Loucy (cell line): ENCODE measurements around the gene CCDC188.

Experiments
- H2AFZ ChIP-seq: fragments of 200-600 bp; sonication (generic); 2 replicates; pipeline ENCODE4 v1.6.0; 2016; ENCODE audit warnings: antibody characterized with exemption, mild to moderate bottlenecking, low read length, moderate library complexity
- H3F3A ChIP-seq: fragments of 200-600 bp; 2 replicates; pipeline ENCODE4 v1.6.0; 2016; ENCODE audit warnings: antibody characterized with exemption, low read depth, mild to moderate bottlenecking
- H3K27me3 ChIP-seq: fragments of 200-600 bp; sonication (generic); 2 replicates; pipeline ENCODE4 v1.6.1; 2014; ENCODE audit warnings: low read length, mild to moderate bottlenecking; ENCODE audit not compliant: insufficient read depth, poor library complexity, severe bottlenecking
- H3K36me3 ChIP-seq: fragments of 200-600 bp; sonication (generic); 2 replicates; pipeline ENCODE4 v1.6.1; 2016; ENCODE audit warnings: low read length; ENCODE audit not compliant: insufficient read depth
- H3K4me1 ChIP-seq: fragments of 200-600 bp; sonication (generic); 2 replicates; pipeline ENCODE4 v1.5.1; 2014; ENCODE audit warnings: low read length, mild to moderate bottlenecking; ENCODE audit not compliant: insufficient read depth, poor library complexity, severe bottlenecking
- H3K4me2 ChIP-seq: fragments of 200-600 bp; sonication (generic); 2 replicates; pipeline ENCODE4 v1.6.0; 2014; ENCODE audit warnings: antibody characterized with exemption, low read length, low read depth, mild to moderate bottlenecking; ENCODE audit not compliant: poor library complexity, severe bottlenecking
- H3K4me3 ChIP-seq: fragments of 200-600 bp; sonication (generic); 2 replicates; pipeline ENCODE4 v1.5.1; 2014; ENCODE audit warnings: low read length, mild to moderate bottlenecking, mixed read lengths; ENCODE audit not compliant: poor library complexity, severe bottlenecking
- H3K79me2 ChIP-seq: fragments of 200-600 bp; sonication (generic); 2 replicates; pipeline ENCODE4 v1.6.1; 2014; ENCODE audit warnings: low read length; ENCODE audit not compliant: insufficient read depth
- H3K9ac ChIP-seq: fragments of 200-600 bp; sonication (generic); 2 replicates; pipeline ENCODE4 v1.6.0; 2014; ENCODE audit warnings: mild to moderate bottlenecking, low read depth, low read length, moderate library complexity; ENCODE audit not compliant: poor library complexity, severe bottlenecking
- H3K9me2 ChIP-seq: fragments of 200-600 bp; sonication (generic); replicated peaks from 2 replicates; pipeline ENCODE4 v1.6.1; 2016; ENCODE audit warnings: low read depth, low read length, mixed read lengths
- H3K9me3 ChIP-seq: fragments of 200-600 bp; sonication (generic); 2 replicates; pipeline ENCODE4 v1.6.1; 2014; ENCODE audit warnings: mild to moderate bottlenecking, antibody characterized with exemption, low read length, low read depth; ENCODE audit not compliant: insufficient read depth
- H4K20me1 ChIP-seq: fragments of 200-600 bp; sonication (generic); 2 replicates; pipeline ENCODE4 v1.6.0; 2014; ENCODE audit warnings: antibody characterized with exemption, low read length, mild to moderate bottlenecking; ENCODE audit not compliant: insufficient read depth, poor library complexity, severe bottlenecking
- CTCF ChIP-seq: fragments of 200-600 bp; sonication (generic); conservative IDR thresholded peaks from 2 replicates; pipeline ENCODE4 v1.5.1; 2014; ENCODE audit warnings: mild to moderate bottlenecking, antibody characterized with exemption, low read length
- EZH2phosphoT487 ChIP-seq: fragments of 200-600 bp; IDR thresholded peaks from 2 replicates; pipeline ENCODE4 v1.6.1; 2018; ENCODE audit warnings: antibody characterized with exemption, mild to moderate bottlenecking, moderate library complexity, borderline replicate concordance

CCDC188 gene

GRCh38 chr22:20192293-20192971 is 41.6 kb upstream of the CCDC188 start:
- no peaks in the 10 kb centered on the region for H3K4me1 ChIP-seq

GRCh38 chr22:20191803-20192202 is 40.9 kb upstream of the CCDC188 start:
- Histone ChIP-seq H3K9me3 (no peaks in the 10 kb centered on the region), H3K27me3 (no peaks in the 10 kb centered on the region), H3K36me3 (no peaks in the 10 kb centered on the region), H3K4me2 (no peak overlapping the region), H3F3A (no peaks in the 10 kb centered on the region), H3K9me2 (no peaks in the 10 kb centered on the region), H4K20me1 (no peaks in the 10 kb centered on the region), H3K79me2 (no peaks in the 10 kb centered on the region), H3K4me1 (no peaks in the 10 kb centered on the region), H3K4me3 (no peak overlapping the region), H2AFZ (no peak overlapping the region), H3K9ac (no peak overlapping the region)
- TF ChIP-seq EZH2phosphoT487 (no peak), CTCF (no peak)

More at GRCh38 chr22:20192293-20192971, 41.6 kb upstream of the CCDC188 start:
- TF ChIP-seq EZH2phosphoT487: no peak
- no peaks in the 10 kb centered on the region for H3K9me2 ChIP-seq
- no peak overlapping the region for H3K4me2 ChIP-seq
- H3K9me3 ChIP-seq: no peaks in the 10 kb centered on the region
- no peaks in the 10 kb centered on the region for H3K79me2 ChIP-seq
- H2AFZ ChIP-seq: no peak overlapping the region
- H3K36me3 ChIP-seq: no peaks in the 10 kb centered on the region
- H3K4me3 ChIP-seq: no peak overlapping the region
- H3K27me3 ChIP-seq: no peaks in the 10 kb centered on the region
- no peaks in the 10 kb centered on the region for H4K20me1 ChIP-seq
- H3K9ac ChIP-seq: no peak overlapping the region
- H3F3A ChIP-seq: no peaks in the 10 kb centered on the region

GRCh38 chr22:20191000-20191515 is 40.2 kb upstream of the CCDC188 start:
- Histone ChIP-seq H2AFZ (no peak overlapping the region), H3K27me3 (no peaks in the 10 kb centered on the region), H3K4me1 (no peaks in the 10 kb centered on the region), H3K9me3 (no peaks in the 10 kb centered on the region), H3K4me2 (no peak overlapping the region), H3F3A (no peaks in the 10 kb centered on the region), H3K9me2 (no peaks in the 10 kb centered on the region), H3K79me2 (no peaks in the 10 kb centered on the region), H3K4me3 (no peak overlapping the region), H3K36me3 (no peaks in the 10 kb centered on the region), H3K9ac (no peak overlapping the region), H4K20me1 (no peaks in the 10 kb centered on the region)
- TF ChIP-seq EZH2phosphoT487: no peak
- no peak for TF ChIP-seq CTCF

- no peaks in the 10 kb centered on the region for H3K27me3 ChIP-seq
- no peaks in the 10 kb centered on the region for H3K9me2 ChIP-seq
- H3K4me1 ChIP-seq: no peaks in the 10 kb centered on the region
- TF ChIP-seq CTCF (no peak), EZH2phosphoT487 (no peak)
- H3K79me2 ChIP-seq: no peaks in the 10 kb centered on the region
- H3K9me3 ChIP-seq: no peaks in the 10 kb centered on the region
- H3K4me3 ChIP-seq: no peak overlapping the region
- H2AFZ ChIP-seq: no peak overlapping the region
- H3F3A ChIP-seq: no peaks in the 10 kb centered on the region
- H3K4me2 ChIP-seq: no peak overlapping the region
- H4K20me1 ChIP-seq: no peaks in the 10 kb centered on the region
- H3K36me3 ChIP-seq: no peaks in the 10 kb centered on the region
- no peak overlapping the region for H3K9ac ChIP-seq
Observed at GRCh38 chr22:20188567-20188877, 37.7 kb upstream of the CCDC188 start.
